CD8-positive, alpha-beta memory T cell (primary cell): ENCODE measurements around the gene TNIK. TPM values are rescaled to one million over a fixed set of nuclear protein-coding genes. Genes with fewer than 3 reads are reported as not detected.
A peak's percentile ranks its signal among the peaks of the same experiment; 100 is the strongest.

Source experiments
- CTCF ChIA-PET: fragments of 350-600 bp; sonication (Branson Sonifier 250); formaldehyde crosslinking; loops from one replicate; lab custom pipeline; 2021; ENCODE audit warnings: antibody characterized with exemption; lab: Charles Lee
- POLR2A ChIA-PET: fragments of 350-600 bp; sonication (Branson Sonifier 250); formaldehyde crosslinking; loops from one replicate; lab custom pipeline; 2021; ENCODE audit warnings: antibody characterized with exemption; lab: Charles Lee
- DNase-seq, 5 donors: peaks; one replicate each; pipeline versions ENCODE4 v3.0.0 to v3.0.0-alpha.2; 2020 to 2022; ENCODE audit warnings: mixed read lengths in 1 of 5
- H3K27ac ChIP-seq: one replicate; pipeline ENCODE4 v1.7.0; 2013; ENCODE audit warnings: low read depth, mild to moderate bottlenecking, low read length, moderate library complexity
- H3K27me3 ChIP-seq: 2 replicates; pipeline ENCODE4 v1.7.0; 2013; ENCODE audit warnings: low read length, mild to moderate bottlenecking; ENCODE audit not compliant: insufficient read depth, poor library complexity, severe bottlenecking
- H3K36me3 ChIP-seq: 2 replicates; pipeline ENCODE4 v1.7.0; 2013; ENCODE audit warnings: mild to moderate bottlenecking, low read length, moderate library complexity; ENCODE audit not compliant: insufficient read depth
- H3K4me1 ChIP-seq: 2 replicates; pipeline ENCODE4 v1.7.0; 2013; ENCODE audit warnings: mild to moderate bottlenecking, low read length, moderate library complexity; ENCODE audit not compliant: insufficient read depth
- H3K4me3 ChIP-seq: 2 replicates; pipeline ENCODE4 v1.7.0; 2013; ENCODE audit warnings: mild to moderate bottlenecking, low read length
- H3K9me3 ChIP-seq: 2 replicates; pipeline ENCODE4 v1.7.0; 2013; ENCODE audit warnings: mild to moderate bottlenecking, low read length
- H3K27ac Mint-ChIP-seq, 8 donors: one replicate each; pipeline ENCODE4 v1.8.0; 2020 to 2021; ENCODE audit warnings: mixed read lengths in 8 of 8, mild to moderate bottlenecking in 6 of 8, inconsistent platforms in 3 of 8, moderate library complexity in 3 of 8
- H3K27me3 Mint-ChIP-seq, 2 donors: one replicate each; pipeline ENCODE4 v1.8.0; 2020 to 2021; ENCODE audit warnings: mixed read lengths in 2 of 2, mild to moderate bottlenecking in 1 of 2, moderate library complexity in 1 of 2
- H3K36me3 Mint-ChIP-seq, 3 donors: one replicate each; pipeline ENCODE4 v1.8.0; 2020 to 2021; ENCODE audit warnings: mixed read lengths in 3 of 3, inconsistent platforms in 1 of 3, mild to moderate bottlenecking in 1 of 3
- H3K4me1 Mint-ChIP-seq, 3 donors: one replicate each; pipeline ENCODE4 v1.8.0; 2020 to 2021; ENCODE audit warnings: mixed read lengths in 3 of 3, inconsistent platforms in 1 of 3, mild to moderate bottlenecking in 1 of 3
- H3K4me3 Mint-ChIP-seq, 7 donors: one replicate each; pipeline ENCODE4 v1.8.0; 2020 to 2021; ENCODE audit warnings: mixed read lengths in 7 of 7, mild to moderate bottlenecking in 6 of 7, moderate library complexity in 4 of 7, inconsistent platforms in 2 of 7
- H3K9me3 Mint-ChIP-seq, 5 donors: one replicate each; pipeline ENCODE4 v1.8.0; 2020 to 2022; ENCODE audit warnings: mixed read lengths in 5 of 5, mild to moderate bottlenecking in 3 of 5, moderate library complexity in 2 of 5, inconsistent platforms in 1 of 5
- polyA plus RNA-seq: library from polyadenylated mRNA; unstranded; fragments of 300-500 nt; fragmentation: Illumina TruSeq; gene quantifications from one replicate; pipeline ENCODE4 v1.2.3, GENCODE V29; 2021
- total RNA-seq, 2 experiments: library from RNA; stranded (reverse); gene quantifications; one replicate each; pipeline ENCODE4 v1.2.3, GENCODE V29; 2021

The TNIK gene
- total and polyA plus RNA-seq, 3 experiments from 2014 or later = 15.9 to 19.2 (median 17.7) TPM

DNA sequence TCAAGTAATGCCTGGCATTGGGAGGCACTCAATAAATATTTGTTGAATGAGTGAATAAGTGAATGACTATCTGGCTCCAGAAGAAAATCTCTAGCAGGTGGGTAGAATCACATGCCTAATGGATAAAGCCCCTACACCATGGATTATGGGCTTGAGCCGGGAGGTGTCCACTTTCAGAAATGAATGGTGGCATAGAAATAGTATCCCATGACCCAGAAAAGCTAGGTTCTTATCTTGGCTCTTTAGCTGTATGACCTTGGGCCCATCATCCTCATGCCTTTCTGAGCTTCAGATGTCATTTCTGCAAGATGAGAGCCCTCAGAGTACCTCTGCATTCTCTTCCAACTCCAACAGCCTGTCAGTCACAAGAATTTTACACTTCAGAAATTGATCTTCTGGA, 37.3 kb upstream of the TNIK start:
- CTCF ChIA-PET = no interaction called here

DNA sequence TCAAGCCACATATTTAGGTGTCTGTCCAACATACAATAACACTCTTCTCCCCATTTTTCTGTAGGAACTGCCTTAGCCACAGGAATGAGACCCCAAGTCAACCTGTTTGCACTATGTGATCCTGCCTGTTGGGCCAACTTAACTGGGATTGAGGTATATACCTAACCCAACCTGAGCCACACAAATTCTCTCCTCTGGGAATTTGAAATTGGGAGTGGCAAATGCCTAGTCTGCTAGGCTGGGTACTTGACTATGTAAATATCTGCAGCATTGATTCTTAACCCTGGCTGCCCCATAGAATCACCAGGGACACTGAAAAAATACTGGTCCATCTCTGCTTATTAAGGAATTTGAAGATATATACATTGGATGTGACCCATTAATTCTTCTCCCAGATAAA, 35.2 kb upstream of the TNIK start:
- ChIA-PET CTCF (no interaction called here), POLR2A (interaction anchor here (0.9 to 5.7 kb wide), 2 partner anchors 31 to 35 kb away, joined by 3 to 38 read pairs; partner anchors contain the start of gene TNIK)
- Mint-ChIP-seq H3K9me3 (no peaks in the 10 kb centered on the region), H3K4me3 (peak overlapping the region in 2 of 7 donors; percentile 5 to 12), H3K27ac (peak overlapping the region in 5 of 8 donors; percentile 22 to 94 (median 71)), H3K4me1 (peaks cover 46 to 56% (median 54%) of the 10 kb centered on the region in 3 donors), H3K36me3 (peaks cover 0 to 5% (median 2%) of the 10 kb centered on the region in 3 donors), H3K27me3 (no peaks in the 10 kb centered on the region)
- H3K36me3 ChIP-seq = no peaks in the 10 kb centered on the region
- no peak overlapping the region for H3K27ac ChIP-seq
- peaks cover 48% of the 10 kb centered on the region for H3K4me1 ChIP-seq
- H3K27me3 ChIP-seq = no peaks in the 10 kb centered on the region
- H3K4me3 ChIP-seq = no peak overlapping the region
- no peak for DNase-seq
- H3K9me3 ChIP-seq = no peaks in the 10 kb centered on the region

More for the DNA sequence above, 37.3 kb upstream of the TNIK start:
- Histone ChIP-seq H3K36me3 (no peaks in the 10 kb centered on the region), H3K27ac (no peak overlapping the region), H3K27me3 (no peaks in the 10 kb centered on the region), H3K4me3 (no peak overlapping the region), H3K9me3 (no peaks in the 10 kb centered on the region), H3K4me1 (peaks cover 31% of the 10 kb centered on the region)
- POLR2A ChIA-PET = no interaction called here
- peaks cover 31 to 41% (median 37%) of the 10 kb centered on the region in 3 donors for H3K4me1 Mint-ChIP-seq
- H3K36me3 Mint-ChIP-seq = peaks cover 0 to 5% (median 0%) of the 10 kb centered on the region in 3 donors
- no peak overlapping the region for H3K4me3 Mint-ChIP-seq
- peak overlapping the region in 1 of 8 donors; percentile 7 for H3K27ac Mint-ChIP-seq
- no peaks in the 10 kb centered on the region for H3K27me3 Mint-ChIP-seq
- H3K9me3 Mint-ChIP-seq = no peaks in the 10 kb centered on the region
- DNase-seq = no peak

DNA sequence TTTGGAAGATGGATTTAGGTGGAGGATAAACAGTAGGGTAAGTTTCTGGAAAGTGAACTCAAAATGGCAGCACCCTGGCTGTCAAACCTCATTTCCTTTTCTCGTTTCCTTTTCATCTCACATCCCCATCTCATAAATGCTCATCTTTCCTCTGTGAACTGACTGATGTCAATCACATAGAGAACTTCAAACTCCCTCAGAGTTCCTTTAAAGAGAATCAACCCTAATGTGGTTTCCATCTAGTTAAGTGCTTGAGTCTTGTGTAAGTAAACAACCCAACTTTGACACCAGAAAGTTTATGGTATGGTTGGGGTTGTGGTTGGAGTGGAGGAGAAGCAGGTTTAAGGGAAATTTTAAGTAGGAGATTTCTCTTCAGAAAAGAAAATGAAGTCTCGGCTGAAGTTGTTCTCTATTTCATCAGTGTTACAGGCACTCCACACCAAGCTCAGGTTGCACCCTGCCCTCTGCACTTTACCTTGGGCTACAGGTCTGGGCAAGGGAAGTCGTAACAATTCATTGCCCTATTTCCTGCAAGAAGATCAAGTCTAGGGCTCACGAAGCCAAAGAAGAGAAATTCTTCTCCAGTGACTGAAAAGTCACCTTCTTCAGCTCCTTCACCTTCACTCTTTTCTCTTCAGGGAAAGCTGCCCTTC, 34.4 kb upstream of the TNIK start:
- Histone ChIP-seq H3K4me1 (peaks cover 48% of the 10 kb centered on the region), H3K27ac (no peak overlapping the region), H3K9me3 (no peaks in the 10 kb centered on the region), H3K27me3 (no peaks in the 10 kb centered on the region), H3K36me3 (no peaks in the 10 kb centered on the region), H3K4me3 (peak overlapping the region; percentile 19)
- Mint-ChIP-seq H3K36me3 (peaks cover 0 to 8% (median 2%) of the 10 kb centered on the region in 3 donors), H3K27ac (peak overlapping the region; percentile 71 to 95 (median 84)), H3K4me1 (peaks cover 44 to 59% (median 46%) of the 10 kb centered on the region in 3 donors), H3K4me3 (peak overlapping the region in 6 of 7 donors; percentile 5 to 65 (median 18)), H3K27me3 (no peaks in the 10 kb centered on the region), H3K9me3 (no peaks in the 10 kb centered on the region)
- CTCF ChIA-PET = interaction anchor here (0.6 kb wide), 1 partner anchor 29 kb away, joined by 3 read pairs; no protein-coding TSS in a partner anchor
- POLR2A ChIA-PET = interaction anchor here (0.9 to 5.7 kb wide), 2 partner anchors 30 to 35 kb away, joined by 3 to 38 read pairs; partner anchors contain the start of gene TNIK
- DNase-seq = peak in 2 of 5 donors; percentile 56 to 72

DNA sequence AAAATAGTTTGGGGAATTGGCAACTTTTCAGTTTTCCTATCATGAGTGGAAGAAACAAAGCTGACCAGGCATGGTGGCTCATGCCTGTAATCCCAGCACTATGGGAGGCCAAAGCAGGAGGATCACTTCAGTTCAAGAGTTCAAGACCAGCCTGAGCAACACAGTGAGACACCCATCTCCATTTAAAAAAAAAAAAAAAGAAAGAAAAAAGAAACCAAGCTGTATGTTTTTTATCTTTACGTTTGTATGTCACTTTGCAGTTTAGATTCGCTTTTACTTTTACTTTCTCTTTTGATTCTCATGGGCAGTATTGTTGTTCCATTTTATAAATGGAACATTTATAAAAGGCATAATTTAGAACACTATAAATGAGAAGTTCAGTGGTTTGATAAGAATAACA, 31.2 kb upstream of the TNIK start:
- H3K9me3 ChIP-seq = no peaks in the 10 kb centered on the region
- Mint-ChIP-seq H3K27me3 (no peaks in the 10 kb centered on the region), H3K4me1 (peaks cover 42 to 56% (median 44%) of the 10 kb centered on the region in 3 donors), H3K4me3 (peak overlapping the region; percentile 54 to 78 (median 74)), H3K9me3 (no peaks in the 10 kb centered on the region), H3K27ac (peak overlapping the region; percentile 22 to 91 (median 78)), H3K36me3 (peaks cover 0 to 8% (median 2%) of the 10 kb centered on the region in 3 donors)
- CTCF ChIA-PET = interaction anchor here (1.0 to 4.9 kb wide), 3 partner anchors 9 to 30 kb away, joined by 3 to 21 read pairs (median 3); partner anchors contain the start of gene TNIK
- no peak overlapping the region for H3K27ac ChIP-seq
- H3K27me3 ChIP-seq = no peaks in the 10 kb centered on the region
- H3K4me1 ChIP-seq = peaks cover 48% of the 10 kb centered on the region
- POLR2A ChIA-PET = interaction anchor here (0.6 to 5.7 kb wide), 2 partner anchors 20 to 31 kb away, joined by 3 to 38 read pairs; partner anchors contain the start of gene TNIK
- DNase-seq = peak in 2 of 5 donors; percentile 22 to 43
- H3K36me3 ChIP-seq = no peaks in the 10 kb centered on the region
- peak overlapping the region; percentile 29 for H3K4me3 ChIP-seq

DNA sequence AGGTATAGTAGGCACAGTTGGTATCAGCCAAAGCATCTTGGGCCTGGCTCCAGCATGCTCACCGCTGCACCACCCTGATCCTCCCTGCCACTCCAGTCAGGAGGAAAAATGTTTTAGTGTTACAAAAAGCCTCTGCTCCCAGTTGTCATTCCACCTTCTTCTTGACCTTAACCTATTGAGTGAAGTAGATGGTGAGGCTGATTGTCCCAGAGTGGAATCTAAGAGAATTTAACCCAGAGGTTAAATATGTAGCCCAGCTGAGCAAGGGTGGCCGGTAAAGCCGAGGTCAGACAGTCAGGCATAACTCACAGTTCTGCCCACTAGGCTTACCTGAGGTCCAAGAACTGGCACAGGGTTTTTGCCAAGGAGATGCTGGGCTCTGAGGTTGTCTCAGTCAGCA, 30.7 kb upstream of the TNIK start:
- ChIA-PET CTCF (interaction anchor here (1.0 to 4.9 kb wide), 3 partner anchors 19 to 162 kb away, joined by 3 to 21 read pairs (median 3); partner anchors contain the start of gene TNIK), POLR2A (interaction anchor here (5.7 kb wide), 1 partner anchor 31 kb away, joined by 38 read pairs; the partner anchor contains the start of gene TNIK)
- Histone ChIP-seq H3K4me3 (peak overlapping the region; percentile 29), H3K36me3 (no peaks in the 10 kb centered on the region), H3K27me3 (no peaks in the 10 kb centered on the region), H3K4me1 (peaks cover 48% of the 10 kb centered on the region), H3K27ac (no peak overlapping the region), H3K9me3 (no peaks in the 10 kb centered on the region)
- H3K36me3 Mint-ChIP-seq = peaks cover 0 to 8% (median 2%) of the 10 kb centered on the region in 3 donors
- H3K27ac Mint-ChIP-seq = peak overlapping the region in 6 of 8 donors; percentile 25 to 91 (median 82)
- no peaks in the 10 kb centered on the region for H3K9me3 Mint-ChIP-seq
- DNase-seq = no peak
- peaks cover 42 to 56% (median 44%) of the 10 kb centered on the region in 3 donors for H3K4me1 Mint-ChIP-seq
- H3K4me3 Mint-ChIP-seq = peak overlapping the region in 6 of 7 donors; percentile 54 to 78 (median 75)
- H3K27me3 Mint-ChIP-seq = no peaks in the 10 kb centered on the region

DNA sequence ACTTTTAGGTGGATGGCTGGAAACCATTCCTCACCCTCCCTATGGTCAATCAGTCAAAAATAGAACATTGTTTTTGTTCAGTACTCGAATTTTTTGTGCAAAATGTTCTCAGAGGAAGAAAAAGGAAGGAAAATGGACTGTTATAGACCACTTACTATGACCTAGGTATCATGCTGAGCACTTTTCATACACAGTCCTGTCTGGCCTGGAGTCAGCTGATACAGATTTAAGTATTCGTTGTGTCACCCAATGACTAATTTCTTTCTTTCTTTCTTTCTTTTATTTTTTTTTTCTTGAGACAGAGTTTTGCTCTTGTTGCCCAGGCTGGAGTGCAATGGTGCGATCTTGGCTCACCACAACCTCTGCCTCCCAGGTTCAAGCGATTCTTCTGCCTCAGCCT, 29.1 kb upstream of the TNIK start:
- CTCF ChIA-PET = interaction anchor here (0.9 to 4.9 kb wide), 3 partner anchors 9 to 160 kb away, joined by 3 to 21 read pairs (median 3); partner anchors contain the start of gene TNIK
- peaks cover 29 to 41% (median 29%) of the 10 kb centered on the region in 3 donors for H3K4me1 Mint-ChIP-seq
- peaks cover 0 to 8% (median 2%) of the 10 kb centered on the region in 3 donors for H3K36me3 Mint-ChIP-seq

GRCh38 chr3:171488479-171488878, 28.3 kb upstream of the TNIK start:
- CTCF ChIA-PET = no interaction called here
- Histone ChIP-seq H3K4me1 (peaks cover 27% of the 10 kb centered on the region), H3K9me3 (no peaks in the 10 kb centered on the region), H3K27ac (no peak overlapping the region), H3K4me3 (no peak overlapping the region), H3K27me3 (no peaks in the 10 kb centered on the region), H3K36me3 (no peaks in the 10 kb centered on the region)
- H3K27ac Mint-ChIP-seq = no peak overlapping the region
- H3K4me1 Mint-ChIP-seq = peaks cover 21 to 33% (median 21%) of the 10 kb centered on the region in 3 donors
- no peak overlapping the region for H3K4me3 Mint-ChIP-seq
- no peak for DNase-seq
- H3K36me3 Mint-ChIP-seq = peaks cover 0 to 3% (median 2%) of the 10 kb centered on the region in 3 donors
- H3K27me3 Mint-ChIP-seq = no peaks in the 10 kb centered on the region
- H3K9me3 Mint-ChIP-seq = no peaks in the 10 kb centered on the region
- POLR2A ChIA-PET = no interaction called here

More for the DNA sequence above, 29.1 kb upstream of the TNIK start:
- H3K27ac Mint-ChIP-seq = peak overlapping the region in 1 of 8 donors; percentile 78
- no peak for DNase-seq
- no peaks in the 10 kb centered on the region for H3K9me3 Mint-ChIP-seq
- Histone ChIP-seq H3K9me3 (no peaks in the 10 kb centered on the region), H3K4me3 (no peak overlapping the region), H3K27ac (no peak overlapping the region), H3K36me3 (no peaks in the 10 kb centered on the region), H3K4me1 (peaks cover 36% of the 10 kb centered on the region), H3K27me3 (no peaks in the 10 kb centered on the region)
- H3K27me3 Mint-ChIP-seq = no peaks in the 10 kb centered on the region
- POLR2A ChIA-PET = no interaction called here
- no peak overlapping the region for H3K4me3 Mint-ChIP-seq
